GM20000 (cell line): ENCODE results near the gene XYLT1.

ENCODE experiments used
- DNase-seq: peaks from one replicate; pipeline ENCODE4 v3.0.0; 2012; ENCODE audit warnings: low spot score
- TF ChIP-seq, protein P1 (sequence below): IDR thresholded peaks from 2 replicates; pipeline ENCODE4 v1.5.1; 2012; ENCODE audit warnings: mild to moderate bottlenecking, control low read depth; ENCODE audit errors: extremely low read depth, missing control alignments

The XYLT1 gene

DNA sequence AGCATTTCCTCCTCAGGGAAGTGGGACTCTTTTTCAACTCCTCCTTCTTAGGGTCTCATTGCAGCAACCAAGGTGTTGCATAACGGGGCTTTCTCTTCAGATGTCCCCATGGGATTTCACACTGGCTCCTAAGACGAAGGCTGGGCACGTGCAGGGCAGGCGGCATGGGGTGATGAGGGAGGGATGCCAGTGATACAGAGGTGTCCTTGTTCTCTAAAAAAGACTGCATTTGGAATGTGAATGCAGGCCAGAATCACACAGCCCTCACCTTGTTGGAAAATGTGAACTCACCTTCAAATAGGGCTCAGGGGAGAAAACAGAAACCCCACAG lies 105.6 kb downstream of the XYLT1 start:
- no peak for DNase-seq
- TF ChIP-seq, protein P1, sequence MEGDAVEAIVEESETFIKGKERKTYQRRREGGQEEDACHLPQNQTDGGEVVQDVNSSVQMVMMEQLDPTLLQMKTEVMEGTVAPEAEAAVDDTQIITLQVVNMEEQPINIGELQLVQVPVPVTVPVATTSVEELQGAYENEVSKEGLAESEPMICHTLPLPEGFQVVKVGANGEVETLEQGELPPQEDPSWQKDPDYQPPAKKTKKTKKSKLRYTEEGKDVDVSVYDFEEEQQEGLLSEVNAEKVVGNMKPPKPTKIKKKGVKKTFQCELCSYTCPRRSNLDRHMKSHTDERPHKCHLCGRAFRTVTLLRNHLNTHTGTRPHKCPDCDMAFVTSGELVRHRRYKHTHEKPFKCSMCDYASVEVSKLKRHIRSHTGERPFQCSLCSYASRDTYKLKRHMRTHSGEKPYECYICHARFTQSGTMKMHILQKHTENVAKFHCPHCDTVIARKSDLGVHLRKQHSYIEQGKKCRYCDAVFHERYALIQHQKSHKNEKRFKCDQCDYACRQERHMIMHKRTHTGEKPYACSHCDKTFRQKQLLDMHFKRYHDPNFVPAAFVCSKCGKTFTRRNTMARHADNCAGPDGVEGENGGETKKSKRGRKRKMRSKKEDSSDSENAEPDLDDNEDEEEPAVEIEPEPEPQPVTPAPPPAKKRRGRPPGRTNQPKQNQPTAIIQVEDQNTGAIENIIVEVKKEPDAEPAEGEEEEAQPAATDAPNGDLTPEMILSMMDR, result no peak

DNA sequence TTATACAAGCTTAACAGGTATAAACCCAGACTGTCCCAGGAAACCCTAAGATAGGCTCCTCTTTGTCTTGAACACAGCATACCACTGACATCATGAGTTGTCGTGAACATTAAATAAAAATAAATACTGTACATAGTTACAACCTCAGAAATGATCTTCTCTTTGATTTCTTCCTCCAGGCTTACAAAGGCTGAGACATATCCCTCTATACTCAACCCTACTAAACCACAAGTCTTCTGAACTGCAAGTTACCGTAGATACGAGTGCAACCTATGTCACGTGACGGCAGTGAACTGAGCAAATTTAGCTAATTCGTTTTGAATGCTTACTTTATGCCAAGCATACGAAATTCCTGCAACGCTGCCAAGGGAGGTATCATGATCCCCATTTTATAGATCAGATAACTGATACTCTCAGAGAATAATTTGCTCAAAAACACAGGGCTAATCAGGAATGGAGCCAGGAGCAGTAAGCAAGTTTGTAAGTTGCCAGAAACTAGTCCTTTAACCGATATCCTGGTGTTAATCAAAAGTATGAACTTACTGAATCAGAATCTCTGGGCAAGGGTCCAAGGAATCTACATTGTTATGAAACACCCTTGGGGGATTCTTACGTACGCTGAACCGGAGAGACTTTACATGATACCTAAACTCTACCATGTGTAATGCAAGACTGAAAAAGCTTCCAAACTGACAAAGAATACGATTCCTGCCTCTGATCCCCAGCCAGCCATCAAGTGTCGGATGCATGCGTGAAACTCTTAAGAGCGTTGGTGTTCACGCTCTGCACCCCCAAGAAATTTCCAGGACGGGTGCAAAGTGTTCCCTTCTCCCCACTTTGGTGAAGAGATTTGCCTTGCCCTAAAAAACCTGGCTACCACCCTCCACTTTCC lies 106.2 kb downstream of the XYLT1 start:
- TF ChIP-seq, protein P1, result no peak
- no peak for DNase-seq

DNA sequence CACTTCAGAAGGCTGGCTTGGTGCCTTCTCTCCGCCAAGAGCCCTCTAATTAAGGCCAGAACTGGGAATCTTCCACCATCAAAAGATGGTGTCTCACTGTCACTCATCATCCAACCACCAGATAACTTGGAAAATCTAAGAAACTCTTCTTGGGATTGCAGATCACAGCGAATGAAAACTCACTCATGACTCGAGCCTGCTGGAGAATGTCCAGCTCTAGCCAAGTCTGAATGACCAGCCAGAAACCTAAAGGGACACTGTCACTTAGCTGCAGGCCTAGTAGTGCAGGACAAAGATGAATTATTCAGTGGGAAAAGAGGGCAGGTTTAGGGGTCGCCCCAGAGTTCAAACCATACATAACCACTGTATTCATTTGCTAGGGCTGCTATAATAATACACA lies 107.8 kb downstream of the XYLT1 start:
- no peak for DNase-seq
- TF ChIP-seq, protein P1, result no peak

DNA sequence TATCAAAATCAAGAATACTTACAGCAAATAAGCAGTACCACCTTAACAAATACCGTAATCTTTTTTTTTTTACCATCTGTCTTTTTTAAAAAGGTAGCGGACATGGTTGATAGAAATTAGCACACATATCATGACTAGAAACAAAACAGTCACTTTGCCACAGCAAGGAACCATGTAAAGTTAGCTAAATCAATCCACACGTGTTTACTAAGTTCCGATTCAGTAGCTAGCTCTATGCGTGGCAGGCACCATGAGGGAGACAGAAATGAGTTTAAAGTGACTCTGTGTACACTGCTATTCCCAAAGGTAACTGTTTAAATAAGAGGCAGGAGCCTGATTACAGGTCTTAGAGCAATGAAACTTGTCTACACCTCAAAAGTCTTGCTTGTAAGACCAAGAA lies 108.6 kb downstream of the XYLT1 start:
- no peak for DNase-seq
- TF ChIP-seq, protein P1, result no peak

DNA sequence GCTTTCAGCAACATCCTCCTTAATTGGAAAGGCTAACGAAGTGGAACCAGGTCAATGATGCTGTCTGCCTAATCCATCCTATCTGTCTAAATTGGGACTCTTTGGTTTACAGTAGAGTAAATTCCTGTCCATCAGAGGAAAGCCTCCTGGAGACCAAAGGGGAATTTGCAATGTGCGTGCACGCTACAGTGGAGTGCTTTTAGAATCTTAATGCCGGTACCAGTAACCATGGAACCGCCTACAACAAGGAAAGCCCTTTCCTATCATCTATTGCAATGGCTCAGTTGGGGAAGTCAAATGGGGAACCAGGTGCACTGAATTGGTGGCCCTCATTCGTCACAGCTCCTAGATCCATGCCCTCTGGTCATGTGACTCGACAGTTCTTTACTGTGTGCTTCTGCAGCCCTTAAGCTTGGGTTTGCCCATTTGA lies 110.1 kb downstream of the XYLT1 start:
- no peak for DNase-seq
- TF ChIP-seq, protein P1, result no peak

DNA sequence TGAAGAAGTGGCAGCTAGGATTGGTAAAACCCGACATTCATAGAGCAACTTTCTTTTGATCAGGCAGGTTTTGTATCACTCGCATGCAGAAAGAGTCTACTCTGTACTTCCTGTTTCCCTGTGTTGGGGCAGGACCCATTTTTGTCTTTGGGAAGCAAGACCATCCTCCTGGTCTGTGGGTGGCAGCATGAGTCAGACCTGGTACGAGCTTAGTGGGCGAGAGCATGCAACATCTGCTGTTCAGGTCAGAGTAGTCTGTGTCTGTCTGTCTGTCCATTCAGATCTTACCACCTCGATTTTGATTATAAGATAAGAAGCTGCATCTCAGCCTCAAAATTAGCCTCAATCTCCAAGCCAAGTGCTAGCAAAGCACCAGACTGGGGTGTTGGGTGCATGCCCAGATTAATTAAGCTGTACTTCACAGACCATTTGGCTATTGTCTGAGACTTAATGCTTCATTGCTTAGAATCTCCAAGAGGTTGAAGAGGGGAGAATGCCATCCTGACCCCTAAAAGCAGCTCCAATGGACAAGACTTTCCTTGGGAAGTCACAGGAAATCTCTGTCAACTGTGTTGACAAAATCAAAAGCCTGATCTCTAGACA lies 110.9 kb downstream of the XYLT1 start:
- DNase-seq, result no peak
- TF ChIP-seq, protein P1, result no peak

DNA sequence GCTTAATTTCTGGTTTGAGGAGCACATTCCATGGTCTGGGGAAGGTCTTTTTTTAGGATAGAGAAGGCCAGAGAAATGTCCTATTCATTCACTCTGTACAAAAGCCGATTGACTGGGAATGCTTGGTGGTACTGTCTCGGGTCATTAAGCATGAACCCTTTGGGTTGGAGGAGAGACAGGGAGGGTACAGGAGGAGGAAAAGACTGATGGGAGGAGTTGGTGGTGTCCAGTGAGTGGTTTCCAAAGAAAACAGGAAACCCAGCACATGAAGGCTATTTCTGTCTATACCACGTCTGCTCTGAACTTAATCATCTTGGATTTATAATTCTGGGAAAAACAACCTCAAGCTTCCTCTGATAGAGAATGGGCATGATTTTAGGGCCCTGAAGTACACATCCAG lies 111.9 kb downstream of the XYLT1 start:
- TF ChIP-seq, protein P1, result no peak
- DNase-seq, result no peak
